GM23338 (cell line): ENCODE measurements around the gene JPH4.

Experiments
- CREB1 ChIP-seq: fragments of 250-450 bp; sonication (Bioruptor Pico); IDR thresholded peaks from 2 replicates; pipeline ENCODE4 v1.5.0; 2020; ENCODE audit warnings: low read depth, mild to moderate bottlenecking, moderate library complexity
- EZH2 ChIP-seq: fragments of 200-600 bp; sonication (generic); IDR thresholded peaks from one replicate; pipeline ENCODE4 v1.8.0; 2017; ENCODE audit warnings: antibody characterized with exemption, mild to moderate bottlenecking, low read depth; ENCODE audit not compliant: unreplicated experiment
- EZH2phosphoT487 ChIP-seq: fragments of 200-600 bp; sonication (generic); IDR thresholded peaks from one replicate; pipeline ENCODE4 v1.8.1; 2018; ENCODE audit warnings: antibody characterized with exemption; ENCODE audit not compliant: unreplicated experiment
- JUNB ChIP-seq: IDR thresholded peaks from one replicate; pipeline ENCODE4 v1.6.1; 2016; ENCODE audit warnings: antibody characterized with exemption; ENCODE audit not compliant: unreplicated experiment
- NANOG ChIP-seq: IDR thresholded peaks from 2 replicates; pipeline ENCODE4 v1.6.1; 2016; ENCODE audit warnings: antibody characterized with exemption, borderline replicate concordance
- POLR2AphosphoS5 ChIP-seq: IDR thresholded peaks from 2 replicates; pipeline ENCODE4 v1.6.1; 2016; ENCODE audit warnings: antibody characterized with exemption, low read depth
- STAT1 ChIP-seq: IDR thresholded peaks from one replicate; pipeline ENCODE4 v1.6.1; 2016; ENCODE audit warnings: antibody characterized with exemption; ENCODE audit not compliant: unreplicated experiment
- ZNF114 ChIP-seq: fragments of 250-450 bp; sonication (Bioruptor Pico); IDR thresholded peaks from 2 replicates; pipeline ENCODE4 v1.5.0; 2020; ENCODE audit warnings: mild to moderate bottlenecking, moderate library complexity
- ZNF331 ChIP-seq: fragments of 250-450 bp; sonication (Bioruptor Pico); IDR thresholded peaks from 2 replicates; pipeline ENCODE4 v1.5.0; 2020; ENCODE audit warnings: low read depth, mild to moderate bottlenecking, moderate library complexity
- TF ChIP-seq, protein P1 (sequence below), 2 experiments: fragments of 200-600 bp in 1 of 2; sonication (generic) in 1 of 2; conservative IDR thresholded peaks; 2 replicates each; pipeline versions ENCODE4 v1.5.1 to v1.6.1; 2016 to 2017; ENCODE audit warnings: antibody characterized with exemption in 2 of 2, low read depth in 2 of 2, mild to moderate bottlenecking in 2 of 2, moderate library complexity in 1 of 2
- TF ChIP-seq, protein P2 (sequence below): IDR thresholded peaks from one replicate; pipeline ENCODE4 v1.6.1; 2018; ENCODE audit warnings: antibody characterized with exemption; ENCODE audit not compliant: unreplicated experiment
- TF ChIP-seq, protein P3 (sequence below): fragments of 250-450 bp; sonication (Bioruptor Pico); IDR thresholded peaks from 2 replicates; pipeline ENCODE4 v1.5.0; 2020; ENCODE audit warnings: mild to moderate bottlenecking, moderate library complexity
- TF ChIP-seq, protein P4 (sequence below): IDR thresholded peaks from 2 replicates; pipeline ENCODE4 v1.6.1; 2016; ENCODE audit warnings: antibody characterized with exemption

DNA sequence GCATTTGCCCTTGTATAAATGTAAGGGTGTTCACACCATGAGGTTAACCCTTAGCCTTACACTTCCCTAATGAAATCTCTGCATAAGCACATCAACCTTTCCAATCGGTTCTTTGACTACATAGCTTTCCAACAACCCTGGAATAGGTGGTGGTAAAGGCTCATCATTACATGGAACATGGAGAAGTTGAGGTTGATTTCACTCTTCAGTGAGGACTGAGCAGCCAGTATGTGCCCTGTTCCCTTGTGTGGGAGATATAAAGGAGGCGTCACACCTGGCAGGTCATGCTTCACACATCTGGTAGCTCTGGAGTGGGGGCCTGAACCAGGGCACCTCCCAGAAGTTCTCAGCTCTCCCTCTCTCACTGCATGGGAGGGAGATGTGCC, 21.7 kb upstream of the JPH4 start:
- TF ChIP-seq EZH2 (no peak), POLR2AphosphoS5 (no peak), EZH2phosphoT487 (no peak), CREB1 (CRISPR knock-in tag) (no peak), ZNF331 (CRISPR knock-in tag) (no peak), JUNB (no peak), ZNF114 (CRISPR knock-in tag) (no peak), NANOG (no peak), STAT1 (no peak)
- TF ChIP-seq, protein P1, sequence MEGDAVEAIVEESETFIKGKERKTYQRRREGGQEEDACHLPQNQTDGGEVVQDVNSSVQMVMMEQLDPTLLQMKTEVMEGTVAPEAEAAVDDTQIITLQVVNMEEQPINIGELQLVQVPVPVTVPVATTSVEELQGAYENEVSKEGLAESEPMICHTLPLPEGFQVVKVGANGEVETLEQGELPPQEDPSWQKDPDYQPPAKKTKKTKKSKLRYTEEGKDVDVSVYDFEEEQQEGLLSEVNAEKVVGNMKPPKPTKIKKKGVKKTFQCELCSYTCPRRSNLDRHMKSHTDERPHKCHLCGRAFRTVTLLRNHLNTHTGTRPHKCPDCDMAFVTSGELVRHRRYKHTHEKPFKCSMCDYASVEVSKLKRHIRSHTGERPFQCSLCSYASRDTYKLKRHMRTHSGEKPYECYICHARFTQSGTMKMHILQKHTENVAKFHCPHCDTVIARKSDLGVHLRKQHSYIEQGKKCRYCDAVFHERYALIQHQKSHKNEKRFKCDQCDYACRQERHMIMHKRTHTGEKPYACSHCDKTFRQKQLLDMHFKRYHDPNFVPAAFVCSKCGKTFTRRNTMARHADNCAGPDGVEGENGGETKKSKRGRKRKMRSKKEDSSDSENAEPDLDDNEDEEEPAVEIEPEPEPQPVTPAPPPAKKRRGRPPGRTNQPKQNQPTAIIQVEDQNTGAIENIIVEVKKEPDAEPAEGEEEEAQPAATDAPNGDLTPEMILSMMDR (conservative IDR thresholded peaks at IDR 0.05; ENCODE audit: low read depth in 2 of 2): no peak
- TF ChIP-seq, protein P2, sequence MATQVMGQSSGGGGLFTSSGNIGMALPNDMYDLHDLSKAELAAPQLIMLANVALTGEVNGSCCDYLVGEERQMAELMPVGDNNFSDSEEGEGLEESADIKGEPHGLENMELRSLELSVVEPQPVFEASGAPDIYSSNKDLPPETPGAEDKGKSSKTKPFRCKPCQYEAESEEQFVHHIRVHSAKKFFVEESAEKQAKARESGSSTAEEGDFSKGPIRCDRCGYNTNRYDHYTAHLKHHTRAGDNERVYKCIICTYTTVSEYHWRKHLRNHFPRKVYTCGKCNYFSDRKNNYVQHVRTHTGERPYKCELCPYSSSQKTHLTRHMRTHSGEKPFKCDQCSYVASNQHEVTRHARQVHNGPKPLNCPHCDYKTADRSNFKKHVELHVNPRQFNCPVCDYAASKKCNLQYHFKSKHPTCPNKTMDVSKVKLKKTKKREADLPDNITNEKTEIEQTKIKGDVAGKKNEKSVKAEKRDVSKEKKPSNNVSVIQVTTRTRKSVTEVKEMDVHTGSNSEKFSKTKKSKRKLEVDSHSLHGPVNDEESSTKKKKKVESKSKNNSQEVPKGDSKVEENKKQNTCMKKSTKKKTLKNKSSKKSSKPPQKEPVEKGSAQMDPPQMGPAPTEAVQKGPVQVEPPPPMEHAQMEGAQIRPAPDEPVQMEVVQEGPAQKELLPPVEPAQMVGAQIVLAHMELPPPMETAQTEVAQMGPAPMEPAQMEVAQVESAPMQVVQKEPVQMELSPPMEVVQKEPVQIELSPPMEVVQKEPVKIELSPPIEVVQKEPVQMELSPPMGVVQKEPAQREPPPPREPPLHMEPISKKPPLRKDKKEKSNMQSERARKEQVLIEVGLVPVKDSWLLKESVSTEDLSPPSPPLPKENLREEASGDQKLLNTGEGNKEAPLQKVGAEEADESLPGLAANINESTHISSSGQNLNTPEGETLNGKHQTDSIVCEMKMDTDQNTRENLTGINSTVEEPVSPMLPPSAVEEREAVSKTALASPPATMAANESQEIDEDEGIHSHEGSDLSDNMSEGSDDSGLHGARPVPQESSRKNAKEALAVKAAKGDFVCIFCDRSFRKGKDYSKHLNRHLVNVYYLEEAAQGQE: no peak
- TF ChIP-seq, protein P3, sequence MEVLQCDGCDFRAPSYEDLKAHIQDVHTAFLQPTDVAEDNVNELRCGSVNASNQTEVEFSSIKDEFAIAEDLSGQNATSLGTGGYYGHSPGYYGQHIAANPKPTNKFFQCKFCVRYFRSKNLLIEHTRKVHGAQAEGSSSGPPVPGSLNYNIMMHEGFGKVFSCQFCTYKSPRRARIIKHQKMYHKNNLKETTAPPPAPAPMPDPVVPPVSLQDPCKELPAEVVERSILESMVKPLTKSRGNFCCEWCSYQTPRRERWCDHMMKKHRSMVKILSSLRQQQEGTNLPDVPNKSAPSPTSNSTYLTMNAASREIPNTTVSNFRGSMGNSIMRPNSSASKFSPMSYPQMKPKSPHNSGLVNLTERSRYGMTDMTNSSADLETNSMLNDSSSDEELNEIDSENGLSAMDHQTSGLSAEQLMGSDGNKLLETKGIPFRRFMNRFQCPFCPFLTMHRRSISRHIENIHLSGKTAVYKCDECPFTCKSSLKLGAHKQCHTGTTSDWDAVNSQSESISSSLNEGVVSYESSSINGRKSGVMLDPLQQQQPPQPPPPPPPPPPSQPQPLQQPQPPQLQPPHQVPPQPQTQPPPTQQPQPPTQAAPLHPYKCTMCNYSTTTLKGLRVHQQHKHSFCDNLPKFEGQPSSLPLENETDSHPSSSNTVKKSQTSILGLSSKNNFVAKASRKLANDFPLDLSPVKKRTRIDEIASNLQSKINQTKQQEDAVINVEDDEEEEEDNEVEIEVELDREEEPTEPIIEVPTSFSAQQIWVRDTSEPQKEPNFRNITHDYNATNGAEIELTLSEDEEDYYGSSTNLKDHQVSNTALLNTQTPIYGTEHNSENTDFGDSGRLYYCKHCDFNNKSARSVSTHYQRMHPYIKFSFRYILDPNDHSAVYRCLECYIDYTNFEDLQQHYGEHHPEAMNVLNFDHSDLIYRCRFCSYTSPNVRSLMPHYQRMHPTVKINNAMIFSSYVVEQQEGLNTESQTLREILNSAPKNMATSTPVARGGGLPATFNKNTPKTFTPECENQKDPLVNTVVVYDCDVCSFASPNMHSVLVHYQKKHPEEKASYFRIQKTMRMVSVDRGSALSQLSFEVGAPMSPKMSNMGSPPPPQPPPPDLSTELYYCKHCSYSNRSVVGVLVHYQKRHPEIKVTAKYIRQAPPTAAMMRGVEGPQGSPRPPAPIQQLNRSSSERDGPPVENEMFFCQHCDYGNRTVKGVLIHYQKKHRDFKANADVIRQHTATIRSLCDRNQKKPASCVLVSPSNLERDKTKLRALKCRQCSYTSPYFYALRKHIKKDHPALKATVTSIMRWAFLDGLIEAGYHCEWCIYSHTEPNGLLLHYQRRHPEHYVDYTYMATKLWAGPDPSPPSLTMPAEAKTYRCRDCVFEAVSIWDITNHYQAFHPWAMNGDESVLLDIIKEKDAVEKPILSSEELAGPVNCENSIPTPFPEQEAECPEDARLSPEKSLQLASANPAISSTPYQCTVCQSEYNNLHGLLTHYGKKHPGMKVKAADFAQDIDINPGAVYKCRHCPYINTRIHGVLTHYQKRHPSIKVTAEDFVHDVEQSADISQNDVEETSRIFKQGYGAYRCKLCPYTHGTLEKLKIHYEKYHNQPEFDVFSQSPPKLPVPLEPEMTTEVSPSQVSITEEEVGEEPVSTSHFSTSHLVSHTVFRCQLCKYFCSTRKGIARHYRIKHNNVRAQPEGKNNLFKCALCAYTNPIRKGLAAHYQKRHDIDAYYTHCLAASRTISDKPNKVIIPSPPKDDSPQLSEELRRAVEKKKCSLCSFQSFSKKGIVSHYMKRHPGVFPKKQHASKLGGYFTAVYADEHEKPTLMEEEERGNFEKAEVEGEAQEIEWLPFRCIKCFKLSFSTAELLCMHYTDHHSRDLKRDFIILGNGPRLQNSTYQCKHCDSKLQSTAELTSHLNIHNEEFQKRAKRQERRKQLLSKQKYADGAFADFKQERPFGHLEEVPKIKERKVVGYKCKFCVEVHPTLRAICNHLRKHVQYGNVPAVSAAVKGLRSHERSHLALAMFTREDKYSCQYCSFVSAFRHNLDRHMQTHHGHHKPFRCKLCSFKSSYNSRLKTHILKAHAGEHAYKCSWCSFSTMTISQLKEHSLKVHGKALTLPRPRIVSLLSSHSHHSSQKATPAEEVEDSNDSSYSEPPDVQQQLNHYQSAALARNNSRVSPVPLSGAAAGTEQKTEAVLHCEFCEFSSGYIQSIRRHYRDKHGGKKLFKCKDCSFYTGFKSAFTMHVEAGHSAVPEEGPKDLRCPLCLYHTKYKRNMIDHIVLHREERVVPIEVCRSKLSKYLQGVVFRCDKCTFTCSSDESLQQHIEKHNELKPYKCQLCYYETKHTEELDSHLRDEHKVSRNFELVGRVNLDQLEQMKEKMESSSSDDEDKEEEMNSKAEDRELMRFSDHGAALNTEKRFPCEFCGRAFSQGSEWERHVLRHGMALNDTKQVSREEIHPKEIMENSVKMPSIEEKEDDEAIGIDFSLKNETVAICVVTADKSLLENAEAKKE (CRISPR knock-in tag): no peak
- TF ChIP-seq, protein P4, sequence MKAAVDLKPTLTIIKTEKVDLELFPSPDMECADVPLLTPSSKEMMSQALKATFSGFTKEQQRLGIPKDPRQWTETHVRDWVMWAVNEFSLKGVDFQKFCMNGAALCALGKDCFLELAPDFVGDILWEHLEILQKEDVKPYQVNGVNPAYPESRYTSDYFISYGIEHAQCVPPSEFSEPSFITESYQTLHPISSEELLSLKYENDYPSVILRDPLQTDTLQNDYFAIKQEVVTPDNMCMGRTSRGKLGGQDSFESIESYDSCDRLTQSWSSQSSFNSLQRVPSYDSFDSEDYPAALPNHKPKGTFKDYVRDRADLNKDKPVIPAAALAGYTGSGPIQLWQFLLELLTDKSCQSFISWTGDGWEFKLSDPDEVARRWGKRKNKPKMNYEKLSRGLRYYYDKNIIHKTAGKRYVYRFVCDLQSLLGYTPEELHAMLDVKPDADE: no peak
